ENCODE data around the gene CDCA7L. TPM values are rescaled to one million over a fixed set of nuclear protein-coding genes. Genes with fewer than 3 reads are reported as not detected.
A peak's percentile ranks its signal among the peaks of the same experiment; 100 is the strongest.

Gene CDCA7L
- total and polyA plus RNA-seq, 2 of the 4 experiments (the other 2 are of a cell fraction) = 20.4 to 35.0 TPM

GRCh38 chr7:21980926-21981500 lies 35.3 kb upstream of the CDCA7L start:
- Histone ChIP-seq H3K23ac (ENCODE audit: low read depth, low read length) (no peak overlapping the region), H3K9ac (ENCODE audit: low read depth, low read length) (no peak overlapping the region), H3K56ac (ENCODE audit: extremely low read depth, insufficient read depth, low read length) (no peak overlapping the region), H3K18ac (ENCODE audit: low read depth, low read length) (no peak overlapping the region), H4K5ac (ENCODE audit: low read depth, low read length) (no peak overlapping the region), H3K9me3 (ENCODE audit: control insufficient read depth, insufficient read depth, low read length) (no peaks in the 10 kb centered on the region), H2BK20ac (ENCODE audit: low read depth, low read length) (no peak overlapping the region), H4K20me1 (ENCODE audit: insufficient read depth, low read length) (no peaks in the 10 kb centered on the region), H2AFZ (replicated peaks; ENCODE audit: low read length, poor library complexity) (no peak overlapping the region), H2AK5ac (ENCODE audit: low read depth, low read length) (no peak overlapping the region), H2BK120ac (ENCODE audit: low read depth, low read length) (no peak overlapping the region), H3K27ac (ENCODE audit: insufficient read depth, low read length) (no peak overlapping the region), H4K8ac (ENCODE audit: low read depth in 2 of 2, low read length in 2 of 2) (no peak overlapping the region), H3K79me1 (ENCODE audit: low read depth in 1 of 2, low read length in 2 of 2) (no peaks in the 10 kb centered on the region), H3K4ac (ENCODE audit: low read depth, low read length) (no peak overlapping the region), H2AK9ac (replicated peaks; ENCODE audit: low read depth, low read length, poor library complexity) (no peak overlapping the region), H3K14ac (replicated peaks; ENCODE audit: low read depth, low read length) (no peak overlapping the region), H3K9me1 (ENCODE audit: insufficient read depth, low read length) (no peaks in the 10 kb centered on the region), H3K4me1 (ENCODE audit: control insufficient read depth, insufficient read depth, low read length) (no peaks in the 10 kb centered on the region), H2BK15ac (ENCODE audit: low read depth, low read length) (no peak overlapping the region), H4K91ac (ENCODE audit: insufficient read depth, low read depth, low read length) (no peak overlapping the region), H3K36me3 (ENCODE audit: control insufficient read depth, insufficient read depth, low read length) (no peaks in the 10 kb centered on the region), H3K27me3 (ENCODE audit: control insufficient read depth, insufficient read depth, low read length) (peaks cover 1% of the 10 kb centered on the region), H3K4me3 (ENCODE audit: insufficient read depth, low read depth, low read length) (no peak overlapping the region), H3K4me2 (ENCODE audit: low read depth, low read length) (no peak overlapping the region), H2BK5ac (ENCODE audit: low read depth, low read length, poor library complexity, severe bottlenecking) (no peak overlapping the region)
- CTCF ChIA-PET = interaction anchor here (0.6 kb wide), 1 partner anchor 556 kb away, joined by 4 read pairs; no protein-coding TSS in a partner anchor
- intact Hi-C loops (cut with micrococcal nuclease) (no loop called here), dilution Hi-C loops (cut with HindIII; ENCODE audit: low sequenced_read_pairs, unreplicated experiment) (no loop called here), in situ Hi-C loops (cut with MboI; ENCODE audit: low sequenced_read_pairs) (no loop called here)
- ATAC-seq (ENCODE audit: low read depth) (no peak), DNase-seq (no peak)
- TF ChIP-seq NFE2L2 (IDR thresholded peaks at IDR 0.05; ENCODE audit: low read depth, low read length) (no peak), MAFK (IDR thresholded peaks at IDR 0.05; ENCODE audit: low read depth, low read length) (peak; percentile 91)
- POLR2A ChIA-PET (ENCODE audit: unreplicated experiment) = no interaction called here
- no TSS peak for BruUV-seq (replicated peaks)
- WGBS, 2 experiments (ENCODE audit: extremely low coverage in 2 of 2, insufficient read length in 1 of 2) = 12% methylated on average over 3 of the region's 5 CpGs; no CpG with 5 or more reads in 1 of the 2 experiments
